ENCODE measurements around the gene THAP7. TPM values are rescaled to one million over a fixed set of nuclear protein-coding genes. Genes with fewer than 3 reads are reported as not detected.

THAP7 gene
- total and polyA plus RNA-seq, 2 of the 13 experiments (the other 11 are each of a cell fraction or from before 2014, with no cell fraction given) = 13.0 to 25.5 TPM

- TF ChIP-seq SIX1 (CRISPR knock-in tag; IDR thresholded peaks at IDR 0.05; ENCODE audit: borderline replicate concordance) (no peak), ZC3H13 (CRISPR knock-in tag; IDR thresholded peaks at IDR 0.05) (no peak), MXD4 (CRISPR knock-in tag; IDR thresholded peaks at IDR 0.05) (no peak), GMEB1 (CRISPR knock-in tag; IDR thresholded peaks at IDR 0.05; ENCODE audit: borderline replicate concordance) (no peak)
These were observed 25.5 kb downstream of the THAP7 start (continued) for GRCh38 chr22:20976291-20976877.

- Histone ChIP-seq H3K4me2 (ENCODE audit: low read depth, low read length) (no peak overlapping the region), H3K79me2 (ENCODE audit: insufficient read depth, low read length) (no peaks in the 10 kb centered on the region), H3K27ac (ENCODE audit: extremely low read length, insufficient read depth, low read length) (no peak overlapping the region), H3K36me3 (replicated peaks in 1 of 2; ENCODE audit: control insufficient read depth in 1 of 2, insufficient read depth in 2 of 2, low read length in 2 of 2) (no peaks in the 10 kb centered on the region), H3K4me3 (replicated peaks in 1 of 3; ENCODE audit: insufficient read depth in 1 of 3, low read depth in 2 of 3, low read length in 3 of 3) (no peak overlapping the region), H4K20me1 (ENCODE audit: insufficient read depth, low read length) (no peaks in the 10 kb centered on the region), H3K9me3 (ENCODE audit: low read length) (0 out of 2 replicates have a peak, but pooled peaks cover 4% of the 10 kb centered on the region), H3K9ac (ENCODE audit: insufficient read depth, low read depth, low read length) (no peak overlapping the region), H2AFZ (ENCODE audit: low read length) (no peak overlapping the region), H3K4me1 (ENCODE audit: insufficient read depth, low read length) (peaks cover 26% of the 10 kb centered on the region), H3K27me3 (ENCODE audit: control insufficient read depth in 1 of 2, insufficient read depth in 2 of 2, low read length in 2 of 2) (no peaks in the 10 kb centered on the region)
- no TSS peak for BruUV-seq (replicated peaks)
- FAIRE-seq (no peak), ATAC-seq (no peak), DNase-seq (ENCODE audit: low spot score) (no peak)
- TF ChIP-seq MLX (CRISPR knock-in tag; IDR thresholded peaks at IDR 0.05) (no peak), ZNF740 (CRISPR knock-in tag; IDR thresholded peaks at IDR 0.05) (no peak), MXD3 (CRISPR knock-in tag; IDR thresholded peaks at IDR 0.05) (no peak)
- in situ Hi-C loops (cut with HindIII; ENCODE audit: extremely low pct_ligation_motif_present, low pct_unique_long_range_greater_than_20kb) (no loop called here), intact Hi-C loops (cut with micrococcal nuclease; ENCODE audit: unreplicated experiment) (no loop called here)
- CTCF ChIA-PET (ENCODE audit: low intra/inter-chr PET ratio, low total read pairs) = no interaction called here
- POLR2A ChIA-PET = no interaction called here
- WGBS (ENCODE audit: low lambda C conversion rate) = 76% methylated on average over 10 of the region's 14 CpGs
These were observed 26.2 kb downstream of the THAP7 start for GRCh38 chr22:20975541-20976290.
